HEK293T (cell line): ENCODE results near the gene FZD2.

ENCODE experiments used
- ARNT ChIP-seq: fragments of 450-650 bp; IDR thresholded peaks from 2 replicates; pipeline ENCODE4 v1.6.1; 2017; ENCODE audit warnings: mild to moderate bottlenecking
- BHLHE40 ChIP-seq: fragments of 450-650 bp; IDR thresholded peaks from 2 replicates; pipeline ENCODE4 v1.6.1; 2016; ENCODE audit warnings: mild to moderate bottlenecking, moderate library complexity, borderline replicate concordance
- ELF4 ChIP-seq: fragments of 450-650 bp; IDR thresholded peaks from 2 replicates; pipeline ENCODE4 v1.6.1; 2017; ENCODE audit warnings: antibody characterized with exemption
- FOXK2 ChIP-seq: fragments of 450-650 bp; IDR thresholded peaks from 2 replicates; pipeline ENCODE4 v1.6.1; 2016; ENCODE audit warnings: mild to moderate bottlenecking
- FOXM1 ChIP-seq: fragments of 450-650 bp; IDR thresholded peaks from 2 replicates; pipeline ENCODE4 v1.6.1; 2017; ENCODE audit warnings: mild to moderate bottlenecking, borderline replicate concordance
- HDGF ChIP-seq: fragments of 450-650 bp; IDR thresholded peaks from 2 replicates; pipeline ENCODE4 v1.6.1; 2017; ENCODE audit warnings: antibody characterized with exemption, borderline replicate concordance
- PKNOX1 ChIP-seq: fragments of 450-650 bp; IDR thresholded peaks from 2 replicates; pipeline ENCODE4 v1.6.1; 2016
- SP1 ChIP-seq: fragments of 450-650 bp; IDR thresholded peaks from 2 replicates; pipeline ENCODE4 v1.6.1; 2017
- SUZ12 ChIP-seq: fragments of 450-650 bp; IDR thresholded peaks from 2 replicates; pipeline ENCODE4 v1.6.1; 2016; ENCODE audit warnings: mild to moderate bottlenecking
- TARDBP ChIP-seq: fragments of 450-650 bp; IDR thresholded peaks from 2 replicates; pipeline ENCODE4 v1.6.1; 2016

- TF ChIP-seq SP1 (no peak), FOXM1 (no peak), HDGF (no peak), ARNT (no peak), ELF4 (no peak), TARDBP (no peak), PKNOX1 (no peak), FOXK2 (no peak), BHLHE40 (no peak), SUZ12 (no peak)
Observed at GRCh38 chr17:44552361-44552760, 4.9 kb upstream of the FZD2 start.
